BJ (cell line): ENCODE results near the gene NRROS. TPM values are rescaled to one million over a fixed set of nuclear protein-coding genes. Genes with fewer than 3 reads are reported as not detected.

Source experiments
- CTCF ChIA-PET: fragments of 350-600 bp; formaldehyde crosslinking; extraction: SDS; loops from one replicate; lab custom pipeline; 2021; ENCODE audit warnings: antibody characterized with exemption, inconsistent platforms; lab: Yijun Ruan, JAX
- POLR2A ChIA-PET: fragments of 300-600 bp; sonication (Branson Sonifier 250); formaldehyde crosslinking; extraction: SDS; loops from one replicate; lab custom pipeline; 2021; ENCODE audit warnings: antibody characterized with exemption; lab: Charles Lee
- DNase-seq: peaks from one replicate; pipeline ENCODE4 v3.0.0-alpha.2; 2011; ENCODE audit warnings: low read depth
- H3K27me3 ChIP-seq: 2 replicates; pipeline ENCODE4 v1.6.0; 2011; ENCODE audit warnings: low read length; ENCODE audit not compliant: control insufficient read depth, insufficient read depth
- H3K36me3 ChIP-seq: 2 replicates; pipeline ENCODE4 v1.5.1; 2011; ENCODE audit warnings: low read length; ENCODE audit not compliant: control insufficient read depth, insufficient read depth
- H3K4me3 ChIP-seq: 2 replicates; pipeline ENCODE4 v1.5.1; 2011; ENCODE audit warnings: low read depth, mild to moderate bottlenecking, control low read depth, low read length
- polyA plus RNA-seq: library from polyadenylated mRNA; depleted of rRNA; stranded (reverse); fragments of >200 nt; gene quantifications from 2 replicates; pipeline ENCODE4 v1.2.3, GENCODE V29; 2011
- TF ChIP-seq, protein P1 (sequence below): IDR thresholded peaks from 2 replicates; pipeline ENCODE4 v1.5.1; 2011; ENCODE audit warnings: low read depth, mild to moderate bottlenecking, control low read depth, inconsistent platforms, low read length, moderate library complexity; ENCODE audit not compliant: insufficient read depth

Gene NRROS
- polyA plus RNA-seq, 1 experiment = 0.07 TPM

DNA sequence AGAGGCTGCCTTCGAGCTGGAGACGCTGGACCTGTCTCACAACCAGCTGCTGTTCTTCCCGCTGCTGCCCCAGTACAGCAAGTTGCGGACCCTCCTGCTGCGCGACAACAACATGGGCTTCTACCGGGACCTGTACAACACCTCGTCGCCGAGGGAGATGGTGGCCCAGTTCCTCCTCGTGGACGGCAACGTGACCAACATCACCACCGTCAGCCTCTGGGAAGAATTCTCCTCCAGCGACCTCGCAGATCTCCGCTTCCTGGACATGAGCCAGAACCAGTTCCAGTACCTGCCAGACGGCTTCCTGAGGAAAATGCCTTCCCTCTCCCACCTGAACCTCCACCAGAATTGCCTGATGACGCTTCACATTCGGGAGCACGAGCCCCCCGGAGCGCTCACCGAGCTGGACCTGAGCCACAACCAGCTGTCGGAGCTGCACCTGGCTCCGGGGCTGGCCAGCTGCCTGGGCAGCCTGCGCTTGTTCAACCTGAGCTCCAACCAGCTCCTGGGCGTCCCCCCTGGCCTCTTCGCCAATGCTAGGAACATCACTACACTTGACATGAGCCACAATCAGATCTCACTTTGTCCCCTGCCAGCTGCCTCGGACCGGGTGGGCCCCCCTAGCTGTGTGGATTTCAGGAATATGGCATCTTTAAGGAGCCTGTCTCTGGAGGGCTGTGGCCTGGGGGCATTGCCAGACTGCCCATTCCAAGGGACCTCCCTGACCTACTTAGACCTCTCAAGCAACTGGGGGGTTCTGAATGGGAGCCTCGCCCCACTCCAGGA, 21.1 kb downstream of the NRROS start:
- DNase-seq = no peak
- Histone ChIP-seq H3K36me3 (no peaks in the 10 kb centered on the region), H3K27me3 (peaks cover 3% of the 10 kb centered on the region; the same call in 1 of the 2 replicates), H3K4me3 (no peak overlapping the region)
- CTCF ChIA-PET = interaction anchor here (1.1 to 1.5 kb wide), 3 partner anchors 9 to 51 kb away, joined by 3 to 5 read pairs (median 4); no protein-coding TSS in a partner anchor
- POLR2A ChIA-PET = no interaction called here
- TF ChIP-seq, protein P1, sequence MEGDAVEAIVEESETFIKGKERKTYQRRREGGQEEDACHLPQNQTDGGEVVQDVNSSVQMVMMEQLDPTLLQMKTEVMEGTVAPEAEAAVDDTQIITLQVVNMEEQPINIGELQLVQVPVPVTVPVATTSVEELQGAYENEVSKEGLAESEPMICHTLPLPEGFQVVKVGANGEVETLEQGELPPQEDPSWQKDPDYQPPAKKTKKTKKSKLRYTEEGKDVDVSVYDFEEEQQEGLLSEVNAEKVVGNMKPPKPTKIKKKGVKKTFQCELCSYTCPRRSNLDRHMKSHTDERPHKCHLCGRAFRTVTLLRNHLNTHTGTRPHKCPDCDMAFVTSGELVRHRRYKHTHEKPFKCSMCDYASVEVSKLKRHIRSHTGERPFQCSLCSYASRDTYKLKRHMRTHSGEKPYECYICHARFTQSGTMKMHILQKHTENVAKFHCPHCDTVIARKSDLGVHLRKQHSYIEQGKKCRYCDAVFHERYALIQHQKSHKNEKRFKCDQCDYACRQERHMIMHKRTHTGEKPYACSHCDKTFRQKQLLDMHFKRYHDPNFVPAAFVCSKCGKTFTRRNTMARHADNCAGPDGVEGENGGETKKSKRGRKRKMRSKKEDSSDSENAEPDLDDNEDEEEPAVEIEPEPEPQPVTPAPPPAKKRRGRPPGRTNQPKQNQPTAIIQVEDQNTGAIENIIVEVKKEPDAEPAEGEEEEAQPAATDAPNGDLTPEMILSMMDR = no peak

DNA sequence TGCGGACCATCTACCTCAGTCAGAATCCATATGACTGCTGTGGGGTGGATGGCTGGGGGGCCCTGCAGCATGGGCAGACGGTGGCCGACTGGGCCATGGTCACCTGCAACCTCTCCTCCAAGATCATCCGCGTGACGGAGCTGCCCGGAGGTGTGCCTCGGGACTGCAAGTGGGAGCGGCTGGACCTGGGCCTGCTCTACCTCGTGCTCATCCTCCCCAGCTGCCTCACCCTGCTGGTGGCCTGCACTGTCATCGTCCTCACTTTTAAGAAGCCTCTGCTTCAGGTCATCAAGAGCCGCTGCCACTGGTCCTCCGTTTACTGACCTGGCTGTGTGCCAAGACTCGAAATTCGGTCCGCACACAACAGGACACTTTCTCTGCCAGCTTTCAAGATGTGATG, 21.9 kb downstream of the NRROS start:
- Histone ChIP-seq H3K27me3 (peaks cover 3% of the 10 kb centered on the region; the same call in 1 of the 2 replicates), H3K36me3 (no peaks in the 10 kb centered on the region), H3K4me3 (no peak overlapping the region)
- TF ChIP-seq, protein P1 = no peak
- no peak for DNase-seq
- ChIA-PET CTCF (interaction anchor here (1.1 to 1.5 kb wide), 2 partner anchors 24 to 52 kb away, joined by 4 to 5 read pairs; no protein-coding TSS in a partner anchor), POLR2A (no interaction called here)

DNA sequence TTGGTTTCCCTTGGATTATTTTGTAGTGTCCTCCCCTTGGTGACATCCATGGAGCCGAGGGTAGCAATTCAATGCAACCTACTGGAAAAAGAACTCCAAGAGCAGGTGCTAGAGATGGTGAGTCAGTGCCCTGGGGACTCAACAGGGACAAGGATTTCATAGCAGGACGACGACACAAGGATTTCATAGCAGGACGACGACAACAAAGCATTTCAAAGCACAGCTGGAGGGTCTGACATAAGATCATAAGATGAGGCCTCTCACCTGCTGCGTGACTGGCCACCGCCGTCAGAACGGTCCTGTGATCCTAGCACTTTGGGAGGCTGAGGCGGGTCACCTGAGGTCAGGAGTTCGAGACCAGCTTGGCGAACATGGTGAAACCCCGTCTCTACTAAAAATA, 22.5 kb downstream of the NRROS start:
- POLR2A ChIA-PET = no interaction called here
- Histone ChIP-seq H3K36me3 (no peaks in the 10 kb centered on the region), H3K27me3 (peaks cover 3% of the 10 kb centered on the region; the same call in 1 of the 2 replicates), H3K4me3 (no peak overlapping the region)
- TF ChIP-seq, protein P1 = no peak
- no peak for DNase-seq
- CTCF ChIA-PET = interaction anchor here (0.8 kb wide), 1 partner anchor 13 kb away, joined by 3 read pairs; no protein-coding TSS in a partner anchor

DNA sequence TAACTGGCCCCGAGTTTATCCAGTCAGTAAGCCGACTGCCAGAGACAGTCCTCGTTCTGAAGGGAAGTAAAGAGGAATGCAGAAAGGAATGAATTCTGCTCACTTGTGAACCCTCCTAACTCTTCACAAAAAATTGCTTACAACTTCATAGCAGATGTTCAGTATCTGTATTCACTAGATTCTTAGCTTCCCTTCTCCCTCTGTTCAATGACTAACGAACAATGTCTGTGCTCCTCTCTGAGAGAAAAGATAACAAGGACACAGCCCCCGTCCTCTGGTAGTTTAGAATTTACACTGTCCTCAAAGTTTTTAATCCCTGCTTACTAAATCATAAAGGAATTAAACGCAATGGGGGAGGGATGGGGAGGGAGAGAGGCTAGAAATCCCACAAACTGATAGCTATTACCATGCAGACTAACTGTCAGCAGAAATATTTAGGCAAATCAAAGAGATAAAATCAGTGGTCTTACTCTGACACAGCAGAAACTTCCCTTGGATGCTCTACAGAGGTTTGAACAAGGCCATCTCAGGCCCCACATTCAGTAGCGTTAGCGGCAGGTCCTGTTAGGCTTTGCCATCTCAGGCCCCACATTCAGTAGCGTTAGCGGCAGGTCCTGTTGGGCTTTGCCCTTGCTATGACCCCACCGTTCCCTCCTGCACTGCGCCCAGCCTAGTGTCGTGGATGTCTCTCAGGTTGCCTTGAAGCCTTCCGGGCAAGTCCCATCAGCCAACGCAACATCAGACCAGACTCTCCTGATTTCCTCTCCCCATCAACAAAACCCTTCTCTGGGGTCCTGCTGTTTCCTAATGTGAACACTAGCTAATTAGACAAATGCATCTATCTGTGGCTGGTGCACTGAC, 23.4 kb downstream of the NRROS start:
- ChIA-PET CTCF (interaction anchor here (0.8 kb wide), 1 partner anchor 12 kb away, joined by 3 read pairs; no protein-coding TSS in a partner anchor), POLR2A (no interaction called here)
- no peak overlapping the region for H3K4me3 ChIP-seq
- H3K27me3 ChIP-seq = peaks cover 3% of the 10 kb centered on the region; the same call in 1 of the 2 replicates
- TF ChIP-seq, protein P1 = no peak
- no peak for DNase-seq
- H3K36me3 ChIP-seq = no peaks in the 10 kb centered on the region
